PC-9 (cell line): ENCODE measurements around the gene CT45A10. TPM values are rescaled to one million over a fixed set of nuclear protein-coding genes. Genes with fewer than 3 reads are reported as not detected.
"Not testable (repeated sequence)": the region's sequence is repeated elsewhere in the genome, so short reads cannot be mapped to it uniquely, and the experiment has no call there.

Source experiments
- BruUV-seq: library from RNA; stranded (reverse); fragments of 400-500 nt; replicated peaks from 2 replicates; lab custom pipeline; 2021; lab: Mats Ljungman, UMichigan
- CTCF ChIA-PET: fragments of 300-600 bp; sonication (Branson Sonifier 250); formaldehyde crosslinking; loops from one replicate; lab custom pipeline; 2022; ENCODE audit warnings: antibody characterized with exemption; lab: Charles Lee
- POLR2A ChIA-PET: fragments of 300-600 bp; sonication (Branson Sonifier 250); formaldehyde crosslinking; loops from one replicate; lab custom pipeline; 2022; ENCODE audit warnings: antibody characterized with exemption; ENCODE audit not compliant: unreplicated experiment; lab: Charles Lee
- DNase-seq, 2 experiments: peaks; one replicate each; pipeline versions ENCODE4 v3.0.0 to v3.0.0-alpha.2; 2015 to 2022; ENCODE audit warnings: mixed read lengths in 1 of 2
- H2AFZ ChIP-seq: fragments of 200-600 bp; sonication (generic); 2 replicates; pipeline ENCODE4 v1.8.1; 2017; ENCODE audit warnings: antibody characterized with exemption
- H3F3A ChIP-seq: fragments of 200-600 bp; sonication (generic); 2 replicates; pipeline ENCODE4 v1.8.1; 2017; ENCODE audit warnings: antibody characterized with exemption, mild to moderate bottlenecking, low read depth; ENCODE audit not compliant: insufficient read depth
- H3K27ac ChIP-seq: fragments of 200-600 bp; sonication (generic); 2 replicates; pipeline ENCODE4 v1.6.1; 2016; ENCODE audit warnings: mixed run types
- H3K27me3 ChIP-seq: fragments of 200-600 bp; sonication (generic); 2 replicates; pipeline ENCODE4 v1.6.1; 2016; ENCODE audit warnings: low read depth, mixed run types; ENCODE audit not compliant: insufficient read depth
- H3K36me3 ChIP-seq: fragments of 200-600 bp; sonication (generic); 2 replicates; pipeline ENCODE4 v1.6.1; 2016; ENCODE audit warnings: low read depth, mixed run types
- H3K4me1 ChIP-seq: fragments of 200-600 bp; sonication (generic); replicated peaks from 2 replicates; pipeline ENCODE4 v1.6.1; 2016; ENCODE audit warnings: mixed run types; ENCODE audit not compliant: insufficient read depth
- H3K4me2 ChIP-seq: fragments of 200-600 bp; sonication (generic); 2 replicates; pipeline ENCODE4 v1.6.1; 2017; ENCODE audit warnings: mixed run types
- H3K4me3 ChIP-seq: fragments of 200-600 bp; sonication (generic); 2 replicates; pipeline ENCODE4 v1.6.1; 2016; ENCODE audit warnings: mixed run types
- H3K79me2 ChIP-seq: fragments of 200-600 bp; sonication (generic); 2 replicates; pipeline ENCODE4 v1.6.1; 2017; ENCODE audit warnings: low read depth, mixed run types
- H3K9me2 ChIP-seq: fragments of 200-600 bp; sonication (generic); 2 replicates; pipeline ENCODE4 v1.8.1; 2017; ENCODE audit warnings: mild to moderate bottlenecking; ENCODE audit not compliant: insufficient read depth
- H3K9me3 ChIP-seq: fragments of 200-600 bp; sonication (generic); 2 replicates; pipeline ENCODE4 v1.8.1; 2016; ENCODE audit warnings: low read depth; ENCODE audit not compliant: insufficient read depth
- H4K20me1 ChIP-seq: fragments of 200-600 bp; sonication (generic); 2 replicates; pipeline ENCODE4 v1.8.1; 2017; ENCODE audit not compliant: insufficient read depth
- EZH2 ChIP-seq: fragments of 200-600 bp; sonication (generic); IDR thresholded peaks from 2 replicates; pipeline ENCODE4 v1.8.0; 2017; ENCODE audit warnings: antibody characterized with exemption, low read depth
- intact Hi-C: fragments of 100-400 bp; cut with micrococcal nuclease; formaldehyde crosslinking; loops from one replicate; pipeline ENCODE4 v1.10.0; 2022; ENCODE audit not compliant: unreplicated experiment
- total RNA-seq: library from RNA; stranded (reverse); gene quantifications from 2 replicates; pipeline ENCODE4 v1.2.3, GENCODE V29; 2021
- TF ChIP-seq, protein P1 (sequence below): fragments of 200-600 bp; sonication (generic); conservative IDR thresholded peaks from 2 replicates; pipeline ENCODE4 v1.6.1; 2017; ENCODE audit warnings: mixed run types, antibody characterized with exemption, mild to moderate bottlenecking, moderate library complexity

Gene CT45A10
- total RNA-seq, 1 experiment from 2014 or later, result not detected

GRCh38 chrX:135923353-135923752, 30.1 kb upstream of the CT45A10 start:
- no peaks in the 10 kb centered on the region; the same call in 1 of the 2 replicates for H4K20me1 ChIP-seq
- H3K4me2 ChIP-seq, result no peak overlapping the region
- no peaks in the 10 kb centered on the region for H3F3A ChIP-seq
- H3K4me1 ChIP-seq, result no peaks in the 10 kb centered on the region
- no peak overlapping the region for H3K27ac ChIP-seq
- no peak overlapping the region for H2AFZ ChIP-seq
- no peaks in the 10 kb centered on the region for H3K9me3 ChIP-seq
- H3K9me2 ChIP-seq, result no peaks in the 10 kb centered on the region
- POLR2A ChIA-PET, result interaction anchor here (0.6 kb wide), 1 partner anchor 608 kb away, joined by 3 read pairs; the partner anchor contains the start of gene VGLL1
- peaks cover 67% of the 10 kb centered on the region for H3K27me3 ChIP-seq
- no peaks in the 10 kb centered on the region for H3K36me3 ChIP-seq
- peak in 1 of 2 experiments; percentile 5 for DNase-seq
- BruUV-seq, result no TSS peak
- H3K79me2 ChIP-seq, result no peaks in the 10 kb centered on the region
- H3K4me3 ChIP-seq, result no peak overlapping the region
- CTCF ChIA-PET, result interaction anchor here (0.6 kb wide), 1 partner anchor 608 kb away, joined by 4 read pairs; no protein-coding TSS in a partner anchor
- TF ChIP-seq EZH2, result no peak
- TF ChIP-seq, protein P1, sequence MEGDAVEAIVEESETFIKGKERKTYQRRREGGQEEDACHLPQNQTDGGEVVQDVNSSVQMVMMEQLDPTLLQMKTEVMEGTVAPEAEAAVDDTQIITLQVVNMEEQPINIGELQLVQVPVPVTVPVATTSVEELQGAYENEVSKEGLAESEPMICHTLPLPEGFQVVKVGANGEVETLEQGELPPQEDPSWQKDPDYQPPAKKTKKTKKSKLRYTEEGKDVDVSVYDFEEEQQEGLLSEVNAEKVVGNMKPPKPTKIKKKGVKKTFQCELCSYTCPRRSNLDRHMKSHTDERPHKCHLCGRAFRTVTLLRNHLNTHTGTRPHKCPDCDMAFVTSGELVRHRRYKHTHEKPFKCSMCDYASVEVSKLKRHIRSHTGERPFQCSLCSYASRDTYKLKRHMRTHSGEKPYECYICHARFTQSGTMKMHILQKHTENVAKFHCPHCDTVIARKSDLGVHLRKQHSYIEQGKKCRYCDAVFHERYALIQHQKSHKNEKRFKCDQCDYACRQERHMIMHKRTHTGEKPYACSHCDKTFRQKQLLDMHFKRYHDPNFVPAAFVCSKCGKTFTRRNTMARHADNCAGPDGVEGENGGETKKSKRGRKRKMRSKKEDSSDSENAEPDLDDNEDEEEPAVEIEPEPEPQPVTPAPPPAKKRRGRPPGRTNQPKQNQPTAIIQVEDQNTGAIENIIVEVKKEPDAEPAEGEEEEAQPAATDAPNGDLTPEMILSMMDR, result peak; percentile 60
- intact Hi-C loops, result no loop called here

- H3K79me2 ChIP-seq, H4K20me1 ChIP-seq, CTCF ChIA-PET, H3K36me3 ChIP-seq, H3K27ac ChIP-seq, H3K9me2 ChIP-seq, BruUV-seq, H3K9me3 ChIP-seq, H3K4me3 ChIP-seq, H3F3A ChIP-seq, POLR2A ChIA-PET, H3K4me2 ChIP-seq, H3K4me1 ChIP-seq, H2AFZ ChIP-seq, DNase-seq, intact Hi-C loops: not testable (repeated sequence)
- H3K27me3 ChIP-seq, result peaks cover 78% of the 10 kb centered on the region
Observed at GRCh38 chrX:135920516-135920915, 27.3 kb upstream of the CT45A10 start.

GRCh38 chrX:135914404-135914803, 21.2 kb upstream of the CT45A10 start:
- Histone ChIP-seq H3K4me3 (no peak overlapping the region), H3K27me3 (peaks cover 93% of the 10 kb centered on the region), H2AFZ (no peak overlapping the region), H3K4me2 (no peak overlapping the region), H3K4me1 (no peaks in the 10 kb centered on the region), H4K20me1 (no peaks in the 10 kb centered on the region), H3K27ac (no peak overlapping the region), H3K36me3 (no peaks in the 10 kb centered on the region), H3K9me3 (no peaks in the 10 kb centered on the region), H3K9me2 (no peaks in the 10 kb centered on the region), H3K79me2 (no peaks in the 10 kb centered on the region), H3F3A (no peaks in the 10 kb centered on the region)
- intact Hi-C loops, result no loop called here
- no peak for DNase-seq
- BruUV-seq, result no TSS peak
- ChIA-PET POLR2A (no interaction called here), CTCF (no interaction called here)
- TF ChIP-seq EZH2, result no peak
- TF ChIP-seq, protein P1, result no peak

DNA sequence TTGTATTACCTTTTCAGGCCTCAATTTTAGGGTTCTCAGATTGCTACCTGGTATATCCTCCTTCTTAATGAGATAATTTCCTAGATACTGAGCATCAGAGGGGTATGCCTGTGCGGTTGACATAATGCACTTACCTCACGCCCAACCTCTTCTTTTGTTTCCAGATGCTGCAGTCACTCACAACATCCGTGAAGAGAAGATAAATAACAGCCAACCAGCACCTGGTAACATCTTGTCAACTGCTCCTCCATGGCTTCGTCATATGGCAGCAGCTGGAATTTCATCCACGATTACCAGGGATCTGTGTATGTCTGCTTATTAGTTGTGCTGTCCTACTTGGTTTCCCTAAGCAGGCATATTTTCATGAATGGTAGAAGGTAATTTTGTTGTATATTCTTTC, 17.0 kb upstream of the CT45A10 start:
- Histone ChIP-seq H3K4me1 (no peaks in the 10 kb centered on the region), H2AFZ (no peak overlapping the region), H3F3A (no peaks in the 10 kb centered on the region), H3K27me3 (peaks cover 84% of the 10 kb centered on the region), H3K79me2 (no peaks in the 10 kb centered on the region), H4K20me1 (no peaks in the 10 kb centered on the region), H3K9me3 (no peaks in the 10 kb centered on the region), H3K4me2 (no peak overlapping the region), H3K4me3 (no peak overlapping the region), H3K36me3 (no peaks in the 10 kb centered on the region), H3K27ac (no peak overlapping the region), H3K9me2 (no peaks in the 10 kb centered on the region)
- no peak for TF ChIP-seq EZH2
- TF ChIP-seq, protein P1, result no peak
- intact Hi-C loops, result no loop called here
- BruUV-seq, result no TSS peak
- ChIA-PET POLR2A (no interaction called here), CTCF (no interaction called here)
- no peak for DNase-seq
